AG09319 (cell line): ENCODE results near the gene ITGA11.
A peak's percentile ranks its signal among the peaks of the same experiment; 100 is the strongest.

ENCODE experiments used
- DNase-seq: peaks from one replicate; pipeline ENCODE4 v3.0.0-alpha.2; 2010; ENCODE audit warnings: low read depth; ENCODE audit errors: extremely low read depth
- TF ChIP-seq, protein P1 (sequence below): IDR thresholded peaks from 2 replicates; pipeline ENCODE4 v1.5.1; 2011; ENCODE audit warnings: low read depth, mild to moderate bottlenecking, inconsistent platforms, low read length, moderate library complexity

Gene ITGA11

DNA sequence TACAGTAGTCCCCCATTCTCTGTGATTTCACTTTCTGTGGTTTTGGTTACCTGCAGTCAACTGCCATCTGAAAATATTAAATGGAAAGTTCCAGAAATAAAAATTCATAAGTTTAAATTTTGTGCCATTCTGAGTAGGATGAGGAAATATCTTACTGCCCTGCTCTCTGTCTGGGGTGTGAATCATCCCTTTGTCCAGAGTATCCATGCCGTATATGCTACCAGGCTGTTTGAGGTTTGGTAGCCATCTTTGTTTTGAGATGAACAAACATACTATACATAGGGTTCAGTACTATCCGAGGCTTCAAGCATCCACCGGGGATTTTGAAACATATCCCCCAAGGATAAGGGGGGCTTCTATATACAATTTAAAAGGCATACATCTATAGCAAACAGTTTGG is 170.7 kb downstream of the ITGA11 start:
- no peak for DNase-seq
- TF ChIP-seq, protein P1, sequence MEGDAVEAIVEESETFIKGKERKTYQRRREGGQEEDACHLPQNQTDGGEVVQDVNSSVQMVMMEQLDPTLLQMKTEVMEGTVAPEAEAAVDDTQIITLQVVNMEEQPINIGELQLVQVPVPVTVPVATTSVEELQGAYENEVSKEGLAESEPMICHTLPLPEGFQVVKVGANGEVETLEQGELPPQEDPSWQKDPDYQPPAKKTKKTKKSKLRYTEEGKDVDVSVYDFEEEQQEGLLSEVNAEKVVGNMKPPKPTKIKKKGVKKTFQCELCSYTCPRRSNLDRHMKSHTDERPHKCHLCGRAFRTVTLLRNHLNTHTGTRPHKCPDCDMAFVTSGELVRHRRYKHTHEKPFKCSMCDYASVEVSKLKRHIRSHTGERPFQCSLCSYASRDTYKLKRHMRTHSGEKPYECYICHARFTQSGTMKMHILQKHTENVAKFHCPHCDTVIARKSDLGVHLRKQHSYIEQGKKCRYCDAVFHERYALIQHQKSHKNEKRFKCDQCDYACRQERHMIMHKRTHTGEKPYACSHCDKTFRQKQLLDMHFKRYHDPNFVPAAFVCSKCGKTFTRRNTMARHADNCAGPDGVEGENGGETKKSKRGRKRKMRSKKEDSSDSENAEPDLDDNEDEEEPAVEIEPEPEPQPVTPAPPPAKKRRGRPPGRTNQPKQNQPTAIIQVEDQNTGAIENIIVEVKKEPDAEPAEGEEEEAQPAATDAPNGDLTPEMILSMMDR = no peak

DNA sequence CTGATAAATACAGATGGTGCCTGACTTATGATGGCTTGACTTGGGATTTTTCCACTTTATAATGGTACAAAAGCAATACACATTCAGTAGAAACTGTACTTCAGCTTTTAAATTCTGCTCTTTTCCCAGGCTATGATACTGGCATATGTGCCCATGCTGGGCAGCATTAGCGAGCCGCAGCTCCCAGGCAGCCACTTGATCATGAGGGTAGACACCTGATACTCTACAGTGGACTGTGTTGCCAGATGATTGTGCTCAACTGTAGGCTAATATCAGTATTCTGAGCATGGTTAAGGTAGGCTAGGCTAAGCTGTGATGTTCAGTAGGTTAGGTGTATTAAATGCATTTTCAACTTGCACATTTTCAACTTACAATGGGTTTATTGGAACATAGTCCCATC is 172.1 kb downstream of the ITGA11 start:
- TF ChIP-seq, protein P1 = no peak
- DNase-seq = no peak

DNA sequence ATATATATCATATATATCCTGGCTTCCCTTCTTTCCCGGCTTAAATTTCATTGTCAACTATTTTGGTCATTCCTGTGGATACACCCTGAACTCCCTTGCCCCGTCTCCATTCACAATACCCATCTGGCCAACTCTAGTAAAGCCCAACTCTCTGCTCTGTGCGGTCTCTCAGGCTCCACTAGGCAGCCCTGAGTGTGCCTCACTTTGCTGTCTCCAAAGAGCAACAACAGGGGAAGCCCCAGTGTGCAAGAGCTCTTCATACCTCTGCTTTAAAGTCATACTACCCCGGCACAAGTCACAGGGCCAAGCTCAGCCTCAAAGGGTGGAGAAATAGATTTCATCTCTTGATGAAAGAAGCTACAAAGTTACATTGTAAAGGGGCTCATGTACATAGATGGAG is 173.3 kb downstream of the ITGA11 start:
- no peak for DNase-seq
- TF ChIP-seq, protein P1 = no peak

DNA sequence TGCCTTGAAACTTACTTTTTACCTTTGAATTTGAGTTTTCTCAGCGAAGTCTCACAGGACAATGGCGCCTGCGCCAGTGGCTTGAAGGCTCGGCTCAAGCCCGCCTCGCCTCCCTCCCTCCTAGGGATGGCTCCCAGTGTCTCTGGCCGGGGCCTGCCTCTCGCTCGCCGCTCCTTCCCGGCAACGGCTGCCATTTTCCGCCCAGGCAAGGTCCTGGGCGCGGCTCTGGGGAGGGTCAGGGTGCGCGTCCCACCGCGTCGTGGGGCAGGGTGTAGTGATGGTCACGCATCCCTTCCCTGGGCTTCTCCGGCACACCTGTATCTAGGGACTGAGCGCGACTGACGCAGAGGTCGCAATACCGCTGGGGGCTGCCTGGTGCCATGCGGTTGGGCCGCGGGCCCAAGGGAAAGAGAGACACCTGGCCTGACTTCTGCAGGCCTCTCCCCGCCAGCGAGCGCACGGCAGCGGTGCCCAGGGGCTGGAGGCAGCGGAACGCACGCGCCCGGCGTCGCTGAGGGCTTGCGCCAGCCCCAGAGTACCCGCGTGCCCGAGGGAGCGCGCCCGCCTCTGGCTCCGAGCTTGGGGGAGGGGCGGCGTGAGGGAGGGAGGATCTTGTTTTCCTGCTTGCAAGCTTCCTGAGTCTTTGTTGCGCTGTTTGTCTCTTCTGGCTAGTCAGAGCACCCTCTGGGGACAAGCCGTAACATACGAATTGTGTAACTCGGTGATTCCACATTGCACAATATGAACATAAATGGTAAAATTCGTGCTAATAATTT is 175.1 kb downstream of the ITGA11 start:
- TF ChIP-seq, protein P1 = no peak
- DNase-seq = peak; percentile 84

DNA sequence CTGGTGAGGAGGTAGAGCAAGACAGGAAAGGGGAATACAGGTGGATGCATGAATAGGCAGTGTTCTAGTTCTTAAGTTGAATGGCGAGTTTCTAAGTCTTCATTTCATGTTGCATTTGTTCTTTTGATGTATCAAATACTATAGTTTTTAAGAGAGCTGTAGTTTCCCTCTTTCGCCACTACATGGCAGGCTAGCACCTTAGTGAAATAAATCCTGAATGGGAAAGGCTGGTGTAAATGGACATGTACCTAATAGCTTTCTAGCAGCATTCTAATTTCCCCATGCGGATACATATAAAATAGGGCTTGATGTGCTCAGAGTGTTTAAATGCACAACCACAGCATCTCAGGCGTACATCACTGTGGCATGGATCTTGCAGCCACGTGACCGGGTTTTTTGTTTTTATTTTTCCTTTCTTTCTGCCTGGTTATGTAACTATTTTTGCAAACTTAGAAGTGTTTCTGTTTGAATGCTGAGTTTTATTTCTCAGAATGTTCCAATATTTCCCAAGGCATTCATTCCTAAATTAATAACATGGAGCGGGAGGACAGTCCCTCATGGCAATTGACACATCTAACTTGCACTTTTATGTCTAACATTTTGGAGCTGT is 178.9 kb downstream of the ITGA11 start:
- no peak for DNase-seq
- TF ChIP-seq, protein P1 = peak; percentile 85

DNA sequence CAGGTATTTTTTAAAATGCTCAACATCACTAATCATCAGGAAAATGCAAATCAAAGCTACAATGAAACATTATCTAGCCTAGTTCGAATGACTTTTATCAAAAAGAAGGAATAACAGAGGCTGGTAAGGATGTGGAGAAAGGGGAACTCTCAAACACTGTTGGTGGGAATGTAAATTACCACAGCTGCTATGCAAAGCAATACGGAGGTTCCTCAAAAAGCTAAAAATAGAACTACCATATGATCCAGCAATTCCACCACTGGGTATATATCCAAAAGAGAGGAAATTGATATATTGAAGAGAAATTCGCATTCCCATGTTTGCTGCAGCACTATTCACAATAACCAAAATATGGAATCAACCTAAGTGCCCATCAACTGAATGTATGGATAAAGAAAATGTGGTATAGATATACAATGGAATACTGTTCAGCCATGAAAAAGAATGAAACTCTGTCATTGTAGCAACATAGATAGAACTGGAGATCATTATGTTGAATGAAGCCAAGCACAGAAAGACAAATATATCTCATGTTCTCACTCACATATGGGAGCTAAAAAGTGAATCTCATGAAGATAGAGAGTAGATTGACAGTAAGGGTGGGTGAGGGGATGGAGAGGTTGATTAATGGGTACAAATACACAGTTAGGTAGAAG is 182.8 kb downstream of the ITGA11 start:
- no peak for DNase-seq

More for the DNA sequence above, 182.8 kb downstream of the ITGA11 start:
- TF ChIP-seq, protein P1 = no peak
